WERI-Rb-1 (cell line): ENCODE measurements around the gene ORC4.

Source experiments
- DNase-seq: peaks from one replicate; pipeline ENCODE4 v3.0.0-alpha.2; 2020
- H3K27ac ChIP-seq: fragments of 250-450 bp; sonication (Bioruptor Pico); 2 replicates; pipeline ENCODE4 v1.5.1; 2020; ENCODE audit warnings: mild to moderate bottlenecking, moderate library complexity
- H3K27me3 ChIP-seq: fragments of 250-450 bp; sonication (Bioruptor Pico); 2 replicates; pipeline ENCODE4 v1.5.1; 2021; ENCODE audit warnings: mild to moderate bottlenecking, low read depth, moderate library complexity; ENCODE audit not compliant: insufficient read depth, severe bottlenecking
- H3K36me3 ChIP-seq: fragments of 250-450 bp; sonication (Bioruptor Pico); 2 replicates; pipeline ENCODE4 v1.5.1; 2020; ENCODE audit warnings: mild to moderate bottlenecking, moderate library complexity
- H3K4me3 ChIP-seq: 2 replicates; pipeline ENCODE4 v1.5.1; 2011; ENCODE audit warnings: low read depth, mild to moderate bottlenecking, control low read depth, low read length
- H3K9me3 ChIP-seq: fragments of 250-450 bp; sonication (Bioruptor Pico); 2 replicates; pipeline ENCODE4 v1.5.1; 2021; ENCODE audit warnings: mild to moderate bottlenecking, moderate library complexity; ENCODE audit not compliant: severe bottlenecking
- TF ChIP-seq, protein P1 (sequence below): IDR thresholded peaks from 2 replicates; pipeline ENCODE4 v1.5.1; 2011; ENCODE audit warnings: low read depth, mild to moderate bottlenecking, control low read depth, inconsistent platforms, low read length

The ORC4 gene

GRCh38 chr2:147925886-147926285 lies 94.7 kb downstream of the ORC4 start:
- Histone ChIP-seq H3K27ac (no peak overlapping the region), H3K27me3 (no peaks in the 10 kb centered on the region), H3K9me3 (no peaks in the 10 kb centered on the region), H3K36me3 (peaks cover 14% of the 10 kb centered on the region), H3K4me3 (no peak overlapping the region)
- no peak for DNase-seq
- TF ChIP-seq, protein P1, sequence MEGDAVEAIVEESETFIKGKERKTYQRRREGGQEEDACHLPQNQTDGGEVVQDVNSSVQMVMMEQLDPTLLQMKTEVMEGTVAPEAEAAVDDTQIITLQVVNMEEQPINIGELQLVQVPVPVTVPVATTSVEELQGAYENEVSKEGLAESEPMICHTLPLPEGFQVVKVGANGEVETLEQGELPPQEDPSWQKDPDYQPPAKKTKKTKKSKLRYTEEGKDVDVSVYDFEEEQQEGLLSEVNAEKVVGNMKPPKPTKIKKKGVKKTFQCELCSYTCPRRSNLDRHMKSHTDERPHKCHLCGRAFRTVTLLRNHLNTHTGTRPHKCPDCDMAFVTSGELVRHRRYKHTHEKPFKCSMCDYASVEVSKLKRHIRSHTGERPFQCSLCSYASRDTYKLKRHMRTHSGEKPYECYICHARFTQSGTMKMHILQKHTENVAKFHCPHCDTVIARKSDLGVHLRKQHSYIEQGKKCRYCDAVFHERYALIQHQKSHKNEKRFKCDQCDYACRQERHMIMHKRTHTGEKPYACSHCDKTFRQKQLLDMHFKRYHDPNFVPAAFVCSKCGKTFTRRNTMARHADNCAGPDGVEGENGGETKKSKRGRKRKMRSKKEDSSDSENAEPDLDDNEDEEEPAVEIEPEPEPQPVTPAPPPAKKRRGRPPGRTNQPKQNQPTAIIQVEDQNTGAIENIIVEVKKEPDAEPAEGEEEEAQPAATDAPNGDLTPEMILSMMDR = no peak

GRCh38 chr2:147924647-147925046 lies 95.9 kb downstream of the ORC4 start:
- Histone ChIP-seq H3K27me3 (no peaks in the 10 kb centered on the region), H3K4me3 (no peak overlapping the region), H3K27ac (no peak overlapping the region), H3K9me3 (no peaks in the 10 kb centered on the region), H3K36me3 (peaks cover 14% of the 10 kb centered on the region)
- TF ChIP-seq, protein P1 = no peak
- no peak for DNase-seq

GRCh38 chr2:147923846-147924245 lies 96.7 kb downstream of the ORC4 start:
- Histone ChIP-seq H3K36me3 (peaks cover 14% of the 10 kb centered on the region), H3K4me3 (no peak overlapping the region), H3K27me3 (no peaks in the 10 kb centered on the region), H3K27ac (no peak overlapping the region), H3K9me3 (no peaks in the 10 kb centered on the region)
- TF ChIP-seq, protein P1 = no peak
- no peak for DNase-seq

DNA sequence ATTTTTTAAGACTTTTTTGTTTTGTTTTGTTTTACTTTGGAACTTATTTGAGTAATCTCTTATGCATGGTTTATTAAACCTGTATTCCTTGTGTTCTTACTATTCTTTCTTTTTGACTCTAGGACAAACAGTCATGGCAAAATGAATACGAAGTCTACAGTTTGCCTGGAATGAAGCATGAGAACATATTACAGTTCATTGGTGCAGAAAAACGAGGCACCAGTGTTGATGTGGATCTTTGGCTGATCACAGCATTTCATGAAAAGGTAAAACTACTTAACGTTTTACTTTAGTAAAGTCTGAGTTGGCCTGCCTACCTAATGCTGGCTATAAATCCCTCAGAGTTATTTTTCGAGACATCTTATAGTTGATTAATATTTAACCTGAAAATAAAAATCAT lies 103.4 kb downstream of the ORC4 start:
- no peak for DNase-seq
- Histone ChIP-seq H3K4me3 (no peak overlapping the region), H3K36me3 (peaks cover 12% of the 10 kb centered on the region), H3K9me3 (no peaks in the 10 kb centered on the region), H3K27me3 (no peaks in the 10 kb centered on the region), H3K27ac (no peak overlapping the region)
- TF ChIP-seq, protein P1 = no peak

DNA sequence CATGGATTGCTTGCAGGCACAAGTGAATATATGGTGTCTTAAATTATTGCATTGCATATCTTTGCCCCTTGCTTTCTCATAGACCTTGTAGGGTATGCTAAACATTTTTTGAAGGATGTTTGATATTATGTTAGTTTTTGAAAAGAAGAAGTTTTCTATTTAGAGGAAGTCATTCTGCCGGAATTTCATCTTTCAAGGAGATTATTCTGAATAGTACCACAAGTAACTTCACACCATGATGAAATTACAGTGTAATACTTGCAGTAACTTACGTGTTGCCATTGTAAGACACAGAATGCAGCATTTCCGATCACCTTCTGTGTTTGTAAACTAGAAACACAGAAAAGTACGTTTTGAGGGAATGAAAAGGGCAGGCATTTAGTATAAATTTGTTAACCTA lies 103.8 kb downstream of the ORC4 start:
- Histone ChIP-seq H3K27me3 (no peaks in the 10 kb centered on the region), H3K36me3 (peaks cover 12% of the 10 kb centered on the region), H3K4me3 (no peak overlapping the region), H3K9me3 (no peaks in the 10 kb centered on the region), H3K27ac (no peak overlapping the region)
- DNase-seq = no peak
- TF ChIP-seq, protein P1 = no peak

GRCh38 chr2:147916067-147916466 lies 104.5 kb downstream of the ORC4 start:
- Histone ChIP-seq H3K4me3 (no peak overlapping the region), H3K9me3 (no peaks in the 10 kb centered on the region), H3K27ac (no peak overlapping the region), H3K27me3 (no peaks in the 10 kb centered on the region), H3K36me3 (peaks cover 12% of the 10 kb centered on the region)
- DNase-seq = no peak
- TF ChIP-seq, protein P1 = no peak
